ENCODE measurements around the gene KIAA1210. TPM values are rescaled to one million over a fixed set of nuclear protein-coding genes. Genes with fewer than 3 reads are reported as not detected.
A peak's percentile ranks its signal among the peaks of the same experiment; 100 is the strongest.
"Not testable (repeated sequence)": the region's sequence is repeated elsewhere in the genome, so short reads cannot be mapped to it uniquely, and the experiment has no call there.

Gene KIAA1210
- total RNA-seq, 1 experiment from 2014 or later, result 1.2 TPM

DNA sequence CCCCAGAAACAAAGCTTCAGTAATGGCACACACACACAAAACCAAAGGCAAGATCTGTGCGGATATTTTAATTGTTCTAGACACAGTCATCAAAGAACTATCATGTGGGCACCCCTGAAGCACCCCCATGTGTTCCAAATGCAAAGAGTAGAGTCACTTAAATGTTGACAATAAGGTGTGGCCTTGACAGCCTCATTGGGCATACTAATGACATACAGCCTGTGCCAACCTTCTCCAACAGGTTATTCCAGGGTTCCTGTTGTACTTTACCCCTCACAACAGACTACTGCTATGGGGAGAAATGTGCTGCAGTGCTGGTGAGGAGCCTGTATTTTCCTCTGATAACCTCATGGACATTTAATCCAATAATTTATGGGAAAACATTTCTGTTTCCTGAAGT is 84.6 kb downstream of the KIAA1210 start:
- Histone ChIP-seq H3K79me2 (ENCODE audit: low read length) (no peaks in the 10 kb centered on the region), H3K4me2 (ENCODE audit: low read depth, low read length, poor library complexity, severe bottlenecking) (no peak overlapping the region), H3K4me1 (ENCODE audit: low read length) (peaks cover 18% of the 10 kb centered on the region), H3K4me3 (ENCODE audit: low read length) (no peak overlapping the region), H3K9me3 (ENCODE audit: low read length) (no peaks in the 10 kb centered on the region), H3K27me3 (ENCODE audit: low read length) (no peaks in the 10 kb centered on the region), H3K9ac (ENCODE audit: low read length) (no peak overlapping the region), H3K36me3 (ENCODE audit: insufficient read depth, low read length) (no peaks in the 10 kb centered on the region), H2AFZ (ENCODE audit: low read length) (no peak overlapping the region), H3K9me2 (replicated peaks; ENCODE audit: insufficient read depth, low read length) (no peaks in the 10 kb centered on the region), H4K20me1 (ENCODE audit: insufficient read depth, low read depth, low read length) (no peaks in the 10 kb centered on the region), H3K27ac (ENCODE audit: low read length) (no peak overlapping the region)
- no peak for DNase-seq

DNA sequence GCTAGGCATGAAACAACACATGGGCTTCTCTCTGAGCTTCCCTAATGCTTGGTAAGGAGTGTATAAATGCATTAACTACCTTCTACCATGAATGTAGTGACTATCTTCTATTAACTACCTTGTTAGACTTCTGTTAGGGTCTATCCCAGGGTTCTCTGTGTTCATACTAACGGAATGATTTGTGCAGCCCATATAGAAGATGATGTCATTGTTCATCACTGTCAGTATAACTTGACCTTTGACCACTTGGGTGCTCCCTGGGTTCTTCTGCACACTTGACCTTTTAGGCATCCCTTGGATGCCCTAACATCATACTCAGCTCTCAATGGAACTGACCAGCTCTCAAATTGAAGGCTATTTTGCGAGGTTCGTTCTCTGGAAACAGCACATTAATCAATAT is 85.6 kb downstream of the KIAA1210 start:
- Histone ChIP-seq H3K79me2 (ENCODE audit: low read length) (no peaks in the 10 kb centered on the region), H3K27ac (ENCODE audit: low read length) (no peak overlapping the region), H4K20me1 (ENCODE audit: insufficient read depth, low read depth, low read length) (no peaks in the 10 kb centered on the region), H3K4me3 (ENCODE audit: low read length) (no peak overlapping the region), H3K9me2 (replicated peaks; ENCODE audit: insufficient read depth, low read length) (no peaks in the 10 kb centered on the region), H3K27me3 (ENCODE audit: low read length) (no peaks in the 10 kb centered on the region), H3K9ac (ENCODE audit: low read length) (no peak overlapping the region), H3K4me2 (ENCODE audit: low read depth, low read length, poor library complexity, severe bottlenecking) (no peak overlapping the region), H3K4me1 (ENCODE audit: low read length) (peaks cover 19% of the 10 kb centered on the region), H2AFZ (ENCODE audit: low read length) (no peak overlapping the region), H3K36me3 (ENCODE audit: insufficient read depth, low read length) (no peaks in the 10 kb centered on the region), H3K9me3 (ENCODE audit: low read length) (no peaks in the 10 kb centered on the region)
- no peak for DNase-seq

DNA sequence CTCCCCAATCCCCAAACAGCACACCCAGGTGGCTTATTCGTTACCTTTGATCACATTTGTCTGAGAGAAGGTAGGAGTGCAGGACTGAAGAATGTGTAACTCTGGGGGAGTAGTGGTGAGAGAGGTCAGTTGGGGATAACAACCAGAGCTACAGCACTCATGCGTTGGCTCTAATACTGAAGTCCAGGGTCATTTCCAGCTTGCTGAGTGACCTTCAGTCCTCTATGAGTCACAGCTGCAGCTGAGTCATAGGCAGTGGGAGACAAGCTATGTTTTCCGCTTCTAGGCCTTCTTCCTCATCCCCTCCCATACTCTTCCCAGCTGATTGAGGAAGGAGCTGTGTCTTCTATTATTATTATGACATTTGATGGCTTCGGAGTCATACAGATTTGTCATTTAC is 86.4 kb downstream of the KIAA1210 start:
- H3K9me2 ChIP-seq (replicated peaks; ENCODE audit: insufficient read depth, low read length), result no peaks in the 10 kb centered on the region
- no peak overlapping the region for H3K4me3 ChIP-seq (ENCODE audit: low read length)
- no peaks in the 10 kb centered on the region for H3K27me3 ChIP-seq (ENCODE audit: low read length)
- no peaks in the 10 kb centered on the region for H3K36me3 ChIP-seq (ENCODE audit: insufficient read depth, low read length)
- no peaks in the 10 kb centered on the region for H4K20me1 ChIP-seq (ENCODE audit: insufficient read depth, low read depth, low read length)
- no peak overlapping the region for H3K4me2 ChIP-seq (ENCODE audit: low read depth, low read length, poor library complexity, severe bottlenecking)
- no peaks in the 10 kb centered on the region for H3K9me3 ChIP-seq (ENCODE audit: low read length)
- no peak overlapping the region for H3K27ac ChIP-seq (ENCODE audit: low read length)
- H3K4me1 ChIP-seq (ENCODE audit: low read length), result peaks cover 26% of the 10 kb centered on the region
- H3K9ac ChIP-seq (ENCODE audit: low read length), result no peak overlapping the region
- H2AFZ ChIP-seq (ENCODE audit: low read length), result 0 out of 2 replicates have a peak overlapping the region, but pooled peaks have one; percentile 61
- no peaks in the 10 kb centered on the region for H3K79me2 ChIP-seq (ENCODE audit: low read length)
- DNase-seq, result no peak

DNA sequence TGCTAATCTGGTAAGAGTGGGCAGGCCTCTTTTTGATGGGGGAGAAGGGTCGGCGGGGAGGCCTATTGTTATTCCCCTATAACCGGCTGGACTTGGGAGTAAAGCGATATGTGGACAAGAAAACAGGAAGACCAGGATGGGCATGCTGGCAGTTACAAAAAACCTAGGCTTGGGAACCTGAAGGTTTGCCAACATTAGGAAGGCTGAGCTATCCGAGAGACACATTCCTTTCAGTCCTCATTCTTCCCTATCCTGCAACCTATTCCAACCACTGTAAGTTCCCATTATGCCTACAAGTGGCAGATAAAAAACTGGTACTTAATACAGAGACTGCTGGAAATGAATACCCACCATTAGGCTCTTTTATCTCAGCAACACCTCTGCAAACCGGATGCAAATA is 87.2 kb downstream of the KIAA1210 start:
- Histone ChIP-seq H3K4me1 (ENCODE audit: low read length) (peaks cover 29% of the 10 kb centered on the region), H4K20me1 (ENCODE audit: insufficient read depth, low read depth, low read length) (no peaks in the 10 kb centered on the region), H3K9me2 (replicated peaks; ENCODE audit: insufficient read depth, low read length) (no peaks in the 10 kb centered on the region), H3K9ac (ENCODE audit: low read length) (no peak overlapping the region), H3K27me3 (ENCODE audit: low read length) (no peaks in the 10 kb centered on the region), H3K4me3 (ENCODE audit: low read length) (no peak overlapping the region), H3K79me2 (ENCODE audit: low read length) (no peaks in the 10 kb centered on the region), H3K36me3 (ENCODE audit: insufficient read depth, low read length) (no peaks in the 10 kb centered on the region), H2AFZ (ENCODE audit: low read length) (no peak overlapping the region), H3K27ac (ENCODE audit: low read length) (no peak overlapping the region), H3K4me2 (ENCODE audit: low read depth, low read length, poor library complexity, severe bottlenecking) (no peak overlapping the region), H3K9me3 (ENCODE audit: low read length) (no peaks in the 10 kb centered on the region)
- DNase-seq, result no peak

DNA sequence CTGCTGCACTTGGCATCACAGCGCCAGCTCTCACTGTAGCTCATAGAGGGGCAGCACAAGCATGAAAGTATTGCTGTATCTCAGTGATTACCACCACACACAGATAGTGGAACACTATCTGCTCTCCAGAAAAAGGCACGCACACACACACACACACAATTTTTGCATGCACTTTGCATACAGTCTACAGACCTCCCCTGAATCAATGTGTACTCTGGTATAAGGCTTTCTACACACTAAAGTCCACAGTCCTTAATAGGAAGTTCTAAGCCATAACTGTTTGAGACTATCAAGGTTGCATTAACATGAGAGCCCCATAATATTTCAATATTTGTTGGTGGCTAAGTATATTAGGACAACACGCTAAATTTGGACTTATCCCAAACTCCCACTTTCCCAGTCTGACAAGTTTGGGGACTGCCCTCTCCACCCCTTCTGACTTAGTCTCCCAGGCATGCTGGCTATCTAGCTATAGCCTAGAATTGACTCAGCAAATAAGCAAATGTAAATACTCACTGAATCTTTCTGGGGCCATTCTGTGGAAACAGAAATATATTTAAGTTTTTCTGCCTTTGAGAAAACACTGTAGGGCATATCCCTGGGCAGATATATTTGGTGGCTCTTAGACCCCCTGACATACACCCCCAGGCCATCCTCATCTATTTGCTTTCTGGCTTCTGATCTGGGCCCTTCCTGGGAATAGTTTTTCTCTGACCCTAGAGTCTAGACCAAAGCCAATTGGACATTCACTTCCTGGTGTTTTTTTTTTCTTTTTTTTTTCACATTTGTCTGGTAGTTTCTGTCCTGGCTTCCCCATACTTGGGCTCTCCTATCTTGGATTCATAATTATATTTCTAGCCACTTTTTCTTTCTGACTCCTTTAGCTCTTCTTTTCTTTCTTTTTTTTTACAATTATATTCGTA is 91.2 kb downstream of the KIAA1210 start:
- Histone ChIP-seq H3K4me2 (ENCODE audit: low read depth, low read length, poor library complexity, severe bottlenecking) (peak overlapping the region; percentile 9), H3K9me2 (replicated peaks; ENCODE audit: insufficient read depth, low read length) (no peaks in the 10 kb centered on the region), H3K27ac (ENCODE audit: low read length) (peak overlapping the region; percentile 48; the same call in 1 of the 2 replicates), H3K9ac (ENCODE audit: low read length) (no peak overlapping the region), H4K20me1 (ENCODE audit: insufficient read depth, low read depth, low read length) (no peaks in the 10 kb centered on the region), H3K4me1 (ENCODE audit: low read length) (peaks cover 25% of the 10 kb centered on the region), H3K4me3 (ENCODE audit: low read length) (no peak overlapping the region), H2AFZ (ENCODE audit: low read length) (peak overlapping the region; percentile 27; the same call in 1 of the 2 replicates), H3K36me3 (ENCODE audit: insufficient read depth, low read length) (no peaks in the 10 kb centered on the region), H3K79me2 (ENCODE audit: low read length) (no peaks in the 10 kb centered on the region), H3K9me3 (ENCODE audit: low read length) (no peaks in the 10 kb centered on the region; the same call in 1 of the 2 replicates), H3K27me3 (ENCODE audit: low read length) (no peaks in the 10 kb centered on the region)
- DNase-seq, result no peak

DNA sequence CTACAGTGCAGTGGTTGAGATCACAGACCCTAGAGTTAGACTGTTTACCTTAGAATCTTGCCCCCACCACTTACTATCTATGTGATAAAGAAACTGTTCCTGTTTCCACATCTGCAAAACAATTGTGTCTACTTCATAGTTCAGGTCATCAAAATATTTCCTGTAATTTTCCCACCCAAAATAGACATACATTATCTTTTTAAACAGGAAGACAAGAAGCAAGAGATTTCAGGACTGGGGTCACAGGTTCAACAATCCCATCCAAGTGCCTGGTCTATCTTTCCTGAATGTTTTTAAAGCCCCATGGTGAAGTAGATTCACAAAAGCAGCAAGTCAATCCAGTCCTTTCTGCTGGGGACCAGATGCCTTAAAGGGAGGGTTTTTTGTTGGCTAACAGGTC is 96.6 kb downstream of the KIAA1210 start:
- Histone ChIP-seq H3K27me3 (ENCODE audit: low read length) (no peaks in the 10 kb centered on the region), H3K9ac (ENCODE audit: low read length) (no peak overlapping the region), H3K9me3 (ENCODE audit: low read length) (no peaks in the 10 kb centered on the region; the same call in 1 of the 2 replicates), H3K79me2 (ENCODE audit: low read length) (no peaks in the 10 kb centered on the region), H3K27ac (ENCODE audit: low read length) (no peak overlapping the region), H2AFZ (ENCODE audit: low read length) (no peak overlapping the region), H3K9me2 (replicated peaks; ENCODE audit: insufficient read depth, low read length) (no peaks in the 10 kb centered on the region), H3K4me1 (ENCODE audit: low read length) (peaks cover 9% of the 10 kb centered on the region), H3K4me2 (ENCODE audit: low read depth, low read length, poor library complexity, severe bottlenecking) (no peak overlapping the region), H4K20me1 (ENCODE audit: insufficient read depth, low read depth, low read length) (no peaks in the 10 kb centered on the region), H3K36me3 (ENCODE audit: insufficient read depth, low read length) (no peaks in the 10 kb centered on the region), H3K4me3 (ENCODE audit: low read length) (no peak overlapping the region)
- DNase-seq, result no peak

DNA sequence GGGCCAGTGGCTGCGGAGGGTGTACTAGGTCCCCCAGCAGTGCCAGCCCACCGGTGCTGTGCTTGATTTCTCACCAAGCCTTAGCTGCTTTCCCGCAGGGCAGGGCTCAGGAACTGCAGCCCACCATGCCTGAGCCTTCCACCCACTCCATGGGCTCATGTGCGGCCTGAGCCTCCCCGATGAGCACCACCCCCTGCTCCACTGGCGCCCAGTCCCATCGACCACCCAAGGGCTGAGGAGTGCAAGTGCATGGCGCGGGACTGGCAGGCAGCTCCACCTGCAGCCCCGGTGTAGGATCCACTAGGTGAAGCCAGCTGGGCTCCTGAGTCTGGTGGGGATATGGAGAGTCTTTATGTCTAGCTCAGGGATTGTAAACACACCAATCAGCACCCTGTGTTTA is 98.0 kb downstream of the KIAA1210 start:
- H3K9me3 ChIP-seq (ENCODE audit: low read length); H2AFZ ChIP-seq (ENCODE audit: low read length); H3K36me3 ChIP-seq (ENCODE audit: insufficient read depth, low read length); H3K27ac ChIP-seq (ENCODE audit: low read length); H3K4me3 ChIP-seq (ENCODE audit: low read length); H4K20me1 ChIP-seq (ENCODE audit: insufficient read depth, low read depth, low read length); DNase-seq; H3K4me1 ChIP-seq (ENCODE audit: low read length); H3K79me2 ChIP-seq (ENCODE audit: low read length); H3K4me2 ChIP-seq (ENCODE audit: low read depth, low read length, poor library complexity, severe bottlenecking); H3K27me3 ChIP-seq (ENCODE audit: low read length); H3K9me2 ChIP-seq (replicated peaks; ENCODE audit: insufficient read depth, low read length); H3K9ac ChIP-seq (ENCODE audit: low read length): not testable (repeated sequence)

DNA sequence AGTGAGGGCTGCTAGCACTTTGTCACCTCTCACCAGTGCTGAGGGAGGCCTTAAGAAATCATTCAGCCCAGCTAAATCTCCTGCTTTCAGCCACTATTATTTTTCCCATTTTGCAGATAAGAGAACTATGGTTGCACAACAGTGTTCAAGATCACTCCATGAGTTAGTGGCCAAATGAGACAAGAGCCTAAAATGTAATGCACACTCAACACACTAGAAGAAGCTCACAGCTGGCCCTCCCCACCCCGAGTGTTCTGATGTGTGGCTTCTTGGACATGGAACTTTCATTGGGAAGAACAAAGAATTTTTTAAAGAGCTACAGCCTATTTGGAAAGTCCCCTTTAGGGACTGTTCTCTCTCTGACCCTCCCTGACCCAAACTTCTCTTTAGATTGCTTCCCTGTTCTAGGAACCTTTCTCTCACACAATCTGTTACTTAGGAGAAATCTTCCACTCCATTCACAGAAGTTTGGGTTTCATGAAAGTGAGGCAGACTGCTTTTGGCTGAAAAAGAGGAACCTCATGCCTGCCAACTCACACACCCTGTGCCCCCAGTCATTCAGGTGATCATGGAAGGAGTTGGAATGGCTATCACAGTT is 98.8 kb downstream of the KIAA1210 start:
- H3K9me2 ChIP-seq (replicated peaks; ENCODE audit: insufficient read depth, low read length), result no peaks in the 10 kb centered on the region
- no peaks in the 10 kb centered on the region for H3K79me2 ChIP-seq (ENCODE audit: low read length)
- peaks cover 8% of the 10 kb centered on the region for H3K4me1 ChIP-seq (ENCODE audit: low read length)
- H3K27ac ChIP-seq (ENCODE audit: low read length), result peak overlapping the region; percentile 55
- no peak overlapping the region for H3K4me3 ChIP-seq (ENCODE audit: low read length)
- no peak overlapping the region for H3K4me2 ChIP-seq (ENCODE audit: low read depth, low read length, poor library complexity, severe bottlenecking)
- H3K9ac ChIP-seq (ENCODE audit: low read length), result no peak overlapping the region
- DNase-seq, result no peak
- H3K27me3 ChIP-seq (ENCODE audit: low read length), result no peaks in the 10 kb centered on the region
- H3K9me3 ChIP-seq (ENCODE audit: low read length), result no peaks in the 10 kb centered on the region; the same call in 1 of the 2 replicates
- H2AFZ ChIP-seq (ENCODE audit: low read length), result no peak overlapping the region; the same call in 1 of the 2 replicates
- H3K36me3 ChIP-seq (ENCODE audit: insufficient read depth, low read length), result no peaks in the 10 kb centered on the region
- no peaks in the 10 kb centered on the region for H4K20me1 ChIP-seq (ENCODE audit: insufficient read depth, low read depth, low read length)

Data from Karpas-422 (cell line).